Fibroblast of lung (primary cell): Measurements from ENCODE around the gene PRR35.

Experiments used
- EZH2 ChIP-seq: IDR thresholded peaks from 2 replicates; pipeline ENCODE4 v1.5.1; 2012; ENCODE audit warnings: low read length, control low read depth, mild to moderate bottlenecking; ENCODE audit errors: missing control alignments
- TF ChIP-seq, protein P1 (sequence below), 2 donors: IDR thresholded peaks in 1 of 2; conservative IDR thresholded peaks in 1 of 2; 1 replicate in 1 of 2; 2 replicates in 1 of 2; pipeline ENCODE4 v1.5.1; 2011 to 2012; ENCODE audit warnings: low read length in 2 of 2, control low read depth in 1 of 2, inconsistent platforms in 1 of 2, low read depth in 1 of 2, mild to moderate bottlenecking in 1 of 2

DNA sequence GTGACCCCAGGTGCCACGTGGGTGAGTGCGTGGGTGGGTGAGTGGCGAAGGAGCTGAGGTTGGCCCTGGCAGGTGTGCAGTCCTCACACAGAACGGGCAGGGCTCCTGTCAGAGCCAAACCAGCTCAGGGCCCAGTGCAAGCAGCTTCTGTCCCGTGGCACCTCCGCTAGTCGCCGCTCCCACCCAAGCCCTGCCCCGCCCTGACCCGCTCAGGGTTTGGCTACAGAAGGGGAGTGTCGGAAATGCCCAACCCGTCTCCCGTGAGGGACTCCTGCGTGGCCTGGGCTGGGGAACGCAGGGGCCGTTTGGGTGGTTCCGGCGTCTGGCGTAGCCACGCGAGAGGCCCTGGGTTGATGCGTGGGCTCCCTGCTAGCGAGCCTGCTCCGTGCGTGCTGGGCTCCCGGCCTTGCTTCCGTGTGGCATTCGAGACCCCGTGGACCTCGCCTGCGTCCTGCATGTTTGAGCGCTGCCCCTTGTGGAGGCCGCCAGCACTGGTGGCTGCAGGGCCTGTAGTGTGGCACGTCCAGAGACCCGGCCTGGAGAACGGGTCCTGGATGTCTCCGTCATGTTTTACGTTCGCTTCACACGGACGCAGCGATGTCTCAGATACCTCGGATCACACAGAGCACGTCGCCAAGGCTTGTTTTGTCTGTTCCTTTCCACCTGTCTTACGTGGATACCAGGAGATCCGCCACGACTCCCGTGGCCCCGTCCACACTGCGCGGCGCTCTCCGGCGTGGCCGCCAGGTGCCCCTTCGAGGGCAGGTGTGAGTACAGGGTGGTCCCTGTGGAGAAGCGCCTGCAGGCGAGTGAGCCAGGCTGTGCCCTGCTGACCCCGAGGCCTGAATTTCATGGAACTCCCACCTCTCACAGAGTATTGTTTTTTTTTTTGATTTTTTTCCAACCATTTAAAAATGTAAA is 22.5 kb upstream of the PRR35 start:
- TF ChIP-seq, protein P1, sequence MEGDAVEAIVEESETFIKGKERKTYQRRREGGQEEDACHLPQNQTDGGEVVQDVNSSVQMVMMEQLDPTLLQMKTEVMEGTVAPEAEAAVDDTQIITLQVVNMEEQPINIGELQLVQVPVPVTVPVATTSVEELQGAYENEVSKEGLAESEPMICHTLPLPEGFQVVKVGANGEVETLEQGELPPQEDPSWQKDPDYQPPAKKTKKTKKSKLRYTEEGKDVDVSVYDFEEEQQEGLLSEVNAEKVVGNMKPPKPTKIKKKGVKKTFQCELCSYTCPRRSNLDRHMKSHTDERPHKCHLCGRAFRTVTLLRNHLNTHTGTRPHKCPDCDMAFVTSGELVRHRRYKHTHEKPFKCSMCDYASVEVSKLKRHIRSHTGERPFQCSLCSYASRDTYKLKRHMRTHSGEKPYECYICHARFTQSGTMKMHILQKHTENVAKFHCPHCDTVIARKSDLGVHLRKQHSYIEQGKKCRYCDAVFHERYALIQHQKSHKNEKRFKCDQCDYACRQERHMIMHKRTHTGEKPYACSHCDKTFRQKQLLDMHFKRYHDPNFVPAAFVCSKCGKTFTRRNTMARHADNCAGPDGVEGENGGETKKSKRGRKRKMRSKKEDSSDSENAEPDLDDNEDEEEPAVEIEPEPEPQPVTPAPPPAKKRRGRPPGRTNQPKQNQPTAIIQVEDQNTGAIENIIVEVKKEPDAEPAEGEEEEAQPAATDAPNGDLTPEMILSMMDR (conservative IDR thresholded peaks at IDR 0.05 in 1 of 2, IDR thresholded peaks at IDR 0.05 in 1 of 2; ENCODE audit: low read depth in 1 of 2, low read length in 2 of 2) = no peak
- no peak for TF ChIP-seq EZH2
